Ectodermal cell (in vitro differentiated cells): Measurements from ENCODE around the gene ZBTB9.
A peak's percentile ranks its signal among the peaks of the same experiment; 100 is the strongest.

Source experiments
- H3K27ac ChIP-seq: 2 replicates; pipeline ENCODE4 v1.7.0; 2013; ENCODE audit warnings: mild to moderate bottlenecking, low read depth, low read length; ENCODE audit not compliant: insufficient read depth, poor library complexity, severe bottlenecking
- H3K27me3 ChIP-seq: 2 replicates; pipeline ENCODE4 v1.7.0; 2013; ENCODE audit warnings: mild to moderate bottlenecking, low read length; ENCODE audit not compliant: insufficient read depth, control insufficient read depth, poor library complexity, severe bottlenecking
- H3K36me3 ChIP-seq: one replicate; pipeline ENCODE4 v1.7.0; 2013; ENCODE audit warnings: low read length; ENCODE audit not compliant: control insufficient read depth, insufficient read depth
- H3K4me1 ChIP-seq: one replicate; pipeline ENCODE4 v1.7.0; 2013; ENCODE audit warnings: low read length; ENCODE audit not compliant: control insufficient read depth, insufficient read depth
- H3K4me3 ChIP-seq: 2 replicates; pipeline ENCODE4 v1.7.0; 2013; ENCODE audit warnings: low read depth, low read length, control low read depth; ENCODE audit not compliant: insufficient read depth
- H3K9me3 ChIP-seq: 2 replicates; pipeline ENCODE4 v1.7.0; 2013; ENCODE audit warnings: mild to moderate bottlenecking, low read length, moderate library complexity; ENCODE audit not compliant: control insufficient read depth
- WGBS, 2 experiments: methylation state at CpG; one replicate each; pipeline ENCODE4 v1.1.7; 2013; ENCODE audit warnings: missing lambda C conversion rate in 2 of 2; 5-methylcytosine and 5-hydroxymethylcytosine counted together

The ZBTB9 gene

DNA sequence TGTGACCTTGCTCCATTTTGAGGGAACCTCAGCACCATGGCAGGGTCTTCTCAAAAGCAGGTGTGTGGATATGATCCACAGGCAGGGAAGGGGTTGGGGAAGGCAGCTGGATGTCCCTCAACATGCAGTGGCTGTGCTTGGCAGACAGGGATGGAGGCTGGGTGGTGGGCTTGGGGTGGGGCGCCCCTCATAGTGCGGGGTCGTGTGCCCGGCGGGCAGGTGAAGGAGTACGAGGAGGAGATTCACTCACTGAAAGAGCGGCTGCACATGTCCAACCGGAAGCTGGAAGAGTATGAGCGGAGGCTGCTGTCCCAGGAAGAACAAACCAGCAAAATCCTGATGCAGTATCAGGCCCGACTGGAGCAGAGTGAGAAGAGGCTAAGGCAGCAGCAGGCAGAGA, 8.0 kb upstream of the ZBTB9 start:
- WGBS, 2 experiments, result 95 to 96% methylated on average over 10 of the region's 10 CpGs
- H3K9me3 ChIP-seq, result no peaks in the 10 kb centered on the region
- H3K36me3 ChIP-seq, result peaks cover 57% of the 10 kb centered on the region

GRCh38 chr6:33450434-33450833, 3.9 kb upstream of the ZBTB9 start:
- no peaks in the 10 kb centered on the region for H3K9me3 ChIP-seq
- H3K27me3 ChIP-seq, result no peaks in the 10 kb centered on the region
- peaks cover 9% of the 10 kb centered on the region for H3K4me1 ChIP-seq
- 89 to 92% methylated on average over 3 of the region's 3 CpGs for WGBS, 2 experiments
- no peak overlapping the region for H3K4me3 ChIP-seq
- H3K36me3 ChIP-seq, result peaks cover 27% of the 10 kb centered on the region
- no peak overlapping the region for H3K27ac ChIP-seq

More for the DNA sequence above, 8.0 kb upstream of the ZBTB9 start:
- H3K4me1 ChIP-seq, result no peaks in the 10 kb centered on the region
- no peak overlapping the region for H3K4me3 ChIP-seq
- no peak overlapping the region for H3K27ac ChIP-seq
- no peaks in the 10 kb centered on the region for H3K27me3 ChIP-seq

GRCh38 chr6:33451606-33452005, 2.8 kb upstream of the ZBTB9 start:
- H3K4me3 ChIP-seq, result no peak overlapping the region
- H3K27me3 ChIP-seq, result no peaks in the 10 kb centered on the region
- no peak overlapping the region for H3K27ac ChIP-seq
- no peaks in the 10 kb centered on the region for H3K9me3 ChIP-seq
- peaks cover 9% of the 10 kb centered on the region for H3K4me1 ChIP-seq
- 92 to 96% methylated on average over 15 of the region's 15 CpGs for WGBS, 2 experiments
- H3K36me3 ChIP-seq, result peaks cover 21% of the 10 kb centered on the region

DNA sequence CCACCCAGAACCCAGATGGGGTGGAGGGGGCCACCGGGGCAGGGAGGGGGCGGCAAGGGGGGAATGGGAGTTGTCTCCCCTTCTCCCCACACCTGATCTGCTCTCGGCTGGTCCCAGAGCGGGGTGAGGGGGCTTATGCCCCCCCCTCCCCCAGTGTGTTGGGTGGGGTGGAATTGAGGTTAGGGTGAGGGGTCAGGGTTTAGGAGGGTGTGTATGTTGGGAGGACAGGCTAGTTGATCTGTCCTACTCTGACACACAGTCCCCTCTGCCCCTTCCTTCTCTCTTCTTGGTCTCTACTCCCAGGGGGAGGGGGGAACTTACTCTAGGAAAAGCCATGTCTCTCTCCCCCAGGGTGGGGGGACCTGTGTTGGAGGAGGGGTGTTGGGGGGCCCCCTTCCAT, 1.9 kb upstream of the ZBTB9 start:
- no peak overlapping the region for H3K4me3 ChIP-seq
- 82 to 100% methylated on average over 2 to 3 of the region's 4 CpGs for WGBS, 2 experiments
- H3K9me3 ChIP-seq, result no peaks in the 10 kb centered on the region
- H3K27me3 ChIP-seq, result no peaks in the 10 kb centered on the region
- H3K4me1 ChIP-seq, result peaks cover 9% of the 10 kb centered on the region
- H3K36me3 ChIP-seq, result peaks cover 12% of the 10 kb centered on the region
- H3K27ac ChIP-seq, result no peak overlapping the region

DNA sequence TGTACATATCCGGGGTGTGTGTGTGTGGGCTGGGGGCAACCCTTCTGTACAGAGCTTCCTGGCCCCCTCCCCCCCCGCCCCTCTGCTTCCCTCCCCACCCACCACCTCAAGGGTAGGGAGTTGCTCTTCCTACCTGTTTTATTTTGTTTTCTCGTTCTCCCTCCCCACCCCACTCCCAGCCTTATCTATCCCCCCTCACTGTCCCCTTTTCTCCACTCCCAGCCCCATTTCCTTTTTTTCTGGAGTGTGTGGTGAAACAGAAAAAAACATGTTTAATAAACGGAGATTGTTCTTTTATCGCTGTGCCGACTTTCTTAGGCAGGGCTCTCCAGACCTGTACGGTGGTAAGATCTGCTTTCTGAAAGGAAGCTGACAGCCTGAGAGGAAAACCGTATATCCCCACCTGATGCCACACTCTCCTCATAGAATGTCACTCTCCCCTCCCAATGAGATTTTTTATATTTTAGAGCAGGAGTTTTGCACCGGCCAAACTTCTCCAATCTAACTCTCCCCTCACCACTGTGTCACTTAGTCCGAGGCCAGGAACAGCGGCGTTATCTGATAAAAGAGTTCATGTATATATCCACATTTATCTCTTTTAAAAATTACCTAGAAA, 875 bp upstream of the ZBTB9 start:
- Histone ChIP-seq H3K27me3 (no peaks in the 10 kb centered on the region), H3K27ac (peak overlapping the region; percentile 38), H3K4me3 (peak overlapping the region; percentile 57), H3K36me3 (peaks cover 8% of the 10 kb centered on the region), H3K4me1 (peaks cover 9% of the 10 kb centered on the region), H3K9me3 (no peaks in the 10 kb centered on the region)
- 67 to 69% methylated on average over 7 to 10 of the region's 12 CpGs for WGBS, 2 experiments

GRCh38 chr6:33455051-33455450, 675 bp downstream of the ZBTB9 start:
- Histone ChIP-seq H3K9me3 (no peaks in the 10 kb centered on the region), H3K4me1 (peaks cover 9% of the 10 kb centered on the region), H3K27me3 (no peaks in the 10 kb centered on the region), H3K36me3 (peaks cover 3% of the 10 kb centered on the region), H3K27ac (no peak overlapping the region), H3K4me3 (peak overlapping the region; percentile 57)
- 67 to 69% methylated on average over 16 of the region's 16 CpGs for WGBS, 2 experiments

GRCh38 chr6:33456156-33456555, 1.8 kb downstream of the ZBTB9 start:
- 95 to 97% methylated on average over 12 of the region's 12 CpGs for WGBS, 2 experiments
- peaks cover 3% of the 10 kb centered on the region for H3K36me3 ChIP-seq

GRCh38 chr6:33458676-33459075, 4.3 kb downstream of the ZBTB9 start:
- WGBS, 2 experiments, result 87 to 90% methylated on average over 3 of the region's 3 CpGs
- H3K4me3 ChIP-seq, result no peak overlapping the region
- no peak overlapping the region for H3K27ac ChIP-seq
- H3K4me1 ChIP-seq, result peaks cover 3% of the 10 kb centered on the region
- peaks cover 3% of the 10 kb centered on the region for H3K36me3 ChIP-seq
- H3K9me3 ChIP-seq, result no peaks in the 10 kb centered on the region
- H3K27me3 ChIP-seq, result no peaks in the 10 kb centered on the region

More at GRCh38 chr6:33456156-33456555, 1.8 kb downstream of the ZBTB9 start:
- peaks cover 9% of the 10 kb centered on the region for H3K4me1 ChIP-seq
- no peaks in the 10 kb centered on the region for H3K27me3 ChIP-seq
- no peak overlapping the region for H3K27ac ChIP-seq
- no peak overlapping the region for H3K4me3 ChIP-seq
- H3K9me3 ChIP-seq, result no peaks in the 10 kb centered on the region

DNA sequence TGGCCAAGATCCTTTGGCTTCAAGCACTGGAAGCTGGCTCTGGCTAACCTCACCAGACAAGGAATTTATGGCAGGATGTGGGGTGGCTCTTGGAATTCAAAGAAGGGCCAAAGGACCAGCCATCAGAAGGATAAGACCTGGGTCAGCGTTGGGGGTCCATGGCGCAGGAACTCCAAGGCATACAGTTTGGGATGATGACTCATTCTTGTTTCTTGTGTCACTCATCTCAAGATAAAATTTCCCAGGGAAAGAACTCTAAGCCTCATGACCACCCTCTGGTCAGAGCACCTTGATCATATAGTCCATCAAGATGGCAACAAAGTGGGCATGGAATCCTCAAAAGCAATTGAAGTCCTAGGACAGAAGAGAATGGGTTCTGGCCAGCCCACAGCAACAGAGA, 4.8 kb downstream of the ZBTB9 start:
- Histone ChIP-seq H3K9me3 (no peaks in the 10 kb centered on the region), H3K36me3 (peaks cover 3% of the 10 kb centered on the region), H3K4me3 (no peak overlapping the region), H3K27me3 (no peaks in the 10 kb centered on the region), H3K27ac (no peak overlapping the region), H3K4me1 (no peaks in the 10 kb centered on the region)
- 90% methylated on average over 2 of the region's 2 CpGs for WGBS, 2 experiments

GRCh38 chr6:33466075-33466735, 11.8 kb downstream of the ZBTB9 start:
- 94% methylated on average over 4 of the region's 4 CpGs for WGBS, 2 experiments
- Histone ChIP-seq H3K4me3 (no peak overlapping the region), H3K9me3 (no peaks in the 10 kb centered on the region), H3K4me1 (no peaks in the 10 kb centered on the region), H3K27me3 (no peaks in the 10 kb centered on the region), H3K27ac (no peak overlapping the region), H3K36me3 (no peaks in the 10 kb centered on the region)
